Fibroblast of lung (primary cell): ENCODE measurements around the gene CRKL. TPM values are rescaled to one million over a fixed set of nuclear protein-coding genes. Genes with fewer than 3 reads are reported as not detected.

ENCODE experiments used
- DNase-seq, 2 donors: peaks; one replicate each; pipeline versions ENCODE4 v3.0.0 to v3.0.0-alpha.2; 2010; ENCODE audit warnings: low read depth in 2 of 2
- H2AFZ ChIP-seq: 2 replicates; pipeline ENCODE4 v1.5.1; 2012; ENCODE audit warnings: low read length, control low read depth, inconsistent platforms
- H3K27ac ChIP-seq: 2 replicates; pipeline ENCODE4 v1.5.1; 2011; ENCODE audit warnings: low read length, control low read depth; ENCODE audit not compliant: insufficient read depth
- H3K27me3 ChIP-seq: 2 replicates; pipeline ENCODE4 v1.5.1; 2011; ENCODE audit warnings: mild to moderate bottlenecking, low read length; ENCODE audit not compliant: control insufficient read depth, insufficient read depth
- H3K36me3 ChIP-seq: 2 replicates; pipeline ENCODE4 v1.5.1; 2011; ENCODE audit warnings: low read length; ENCODE audit not compliant: control insufficient read depth, insufficient read depth
- H3K4me1 ChIP-seq: 2 replicates; pipeline ENCODE4 v1.5.1; 2011; ENCODE audit warnings: low read length; ENCODE audit not compliant: control insufficient read depth, insufficient read depth; ENCODE audit errors: extremely low read depth
- H3K4me2 ChIP-seq: 2 replicates; pipeline ENCODE4 v1.5.1; 2011; ENCODE audit warnings: low read length, control low read depth; ENCODE audit not compliant: insufficient read depth; ENCODE audit errors: extremely low read depth
- H3K4me3 ChIP-seq, 4 experiments: fragments of 200-600 bp in 1 of 4; sonication (generic) in 1 of 4; replicated peaks in 1 of 4; 2 replicates each; pipeline ENCODE4 v1.5.1; 2011 to 2016; ENCODE audit warnings: low read length in 4 of 4, low read depth in 3 of 4, mild to moderate bottlenecking in 3 of 4, control low read depth in 2 of 4, inconsistent platforms in 1 of 4, mixed read lengths in 1 of 4; ENCODE audit not compliant: insufficient read depth in 1 of 4; ENCODE audit errors: control extremely low read depth in 1 of 4
- H3K79me2 ChIP-seq: 2 replicates; pipeline ENCODE4 v1.5.1; 2012; ENCODE audit warnings: mild to moderate bottlenecking, low read length, inconsistent platforms; ENCODE audit not compliant: control insufficient read depth, insufficient read depth
- H3K9ac ChIP-seq: 2 replicates; pipeline ENCODE4 v1.5.1; 2011; ENCODE audit warnings: mild to moderate bottlenecking, low read length, control low read depth; ENCODE audit not compliant: insufficient read depth
- H3K9me3 ChIP-seq: 2 replicates; pipeline ENCODE4 v1.5.1; 2012; ENCODE audit warnings: low read depth, low read length; ENCODE audit not compliant: control insufficient read depth, insufficient read depth
- H4K20me1 ChIP-seq: 2 replicates; pipeline ENCODE4 v1.5.1; 2011; ENCODE audit warnings: low read length; ENCODE audit not compliant: control insufficient read depth, insufficient read depth; ENCODE audit errors: extremely low read depth
- EZH2 ChIP-seq: IDR thresholded peaks from 2 replicates; pipeline ENCODE4 v1.5.1; 2012; ENCODE audit warnings: low read length, control low read depth, mild to moderate bottlenecking; ENCODE audit errors: missing control alignments
- polyA plus RNA-seq, 2 donors: library from polyadenylated mRNA; depleted of rRNA in 1 of 2; stranded (reverse) in 1 of 2; unstranded in 1 of 2; fragments of >200 nt; gene quantifications; 2 replicates each; pipeline ENCODE4 v1.2.1, GENCODE V29; 2011 to 2012; ENCODE audit warnings: missing spikeins in 1 of 2
- total RNA-seq: library from RNA; depleted of rRNA; stranded (reverse); fragments of >200 nt; gene quantifications from 2 replicates; pipeline ENCODE4 v1.2.1, GENCODE V29; 2014
- TF ChIP-seq, protein P1 (sequence below), 2 donors: IDR thresholded peaks in 1 of 2; conservative IDR thresholded peaks in 1 of 2; 1 replicate in 1 of 2; 2 replicates in 1 of 2; pipeline ENCODE4 v1.5.1; 2011 to 2012; ENCODE audit warnings: low read length in 2 of 2, control low read depth in 1 of 2, inconsistent platforms in 1 of 2, low read depth in 1 of 2, mild to moderate bottlenecking in 1 of 2

The CRKL gene
- total and polyA plus RNA-seq, 2 donors (not counting 1 experiment from before 2014, with no cell fraction given) = 23.8 to 45.1 TPM

DNA sequence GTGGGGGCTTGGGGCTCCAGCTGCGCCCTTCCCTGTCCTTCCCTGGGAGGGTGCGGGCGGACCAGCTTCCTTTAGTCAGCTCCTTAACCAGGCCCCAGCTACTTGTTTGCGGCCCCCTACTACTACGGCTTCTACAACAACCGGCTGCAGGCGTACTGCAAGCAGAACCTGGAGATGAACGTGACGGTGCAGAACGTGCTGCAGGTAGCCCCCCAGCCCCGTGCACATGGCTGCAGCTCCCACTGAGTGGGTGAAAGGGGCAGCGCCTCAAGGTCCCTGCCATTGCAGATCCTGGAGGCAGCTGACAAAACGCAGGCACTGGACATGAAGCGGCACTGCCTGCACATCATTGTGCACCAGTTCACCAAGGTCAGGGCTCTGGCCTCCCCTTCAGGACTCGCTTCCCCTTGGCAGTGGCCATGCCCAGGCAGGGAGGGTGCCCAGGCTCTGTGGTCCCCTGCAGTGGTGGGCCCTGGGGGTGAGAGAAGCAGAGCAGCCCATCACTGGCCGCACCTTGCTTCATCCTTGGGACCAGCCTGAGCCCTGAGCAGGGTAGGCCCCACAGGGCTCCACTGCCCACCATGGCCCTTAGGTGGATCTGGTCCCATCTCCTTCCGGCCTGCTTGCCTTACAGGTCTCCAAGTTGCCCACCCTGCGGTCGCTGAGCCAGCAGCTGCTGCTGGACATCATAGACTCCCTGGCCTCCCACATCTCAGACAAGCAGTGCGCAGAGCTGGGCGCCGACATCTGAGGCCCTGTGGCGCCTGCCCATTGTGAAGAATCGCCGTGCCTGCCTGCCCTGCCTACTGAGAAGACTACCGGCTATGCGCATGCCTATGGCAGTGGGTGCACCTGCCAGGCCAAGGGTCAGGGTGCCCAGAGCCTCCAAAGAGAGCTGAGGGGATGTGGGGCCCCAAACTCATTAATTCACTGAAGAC lies 79.7 kb downstream of the CRKL start:
- Histone ChIP-seq H2AFZ (no peak overlapping the region), H3K4me1 (peaks cover 9% of the 10 kb centered on the region), H3K36me3 (peaks cover 27% of the 10 kb centered on the region), H3K9ac (no peak overlapping the region), H3K27me3 (no peaks in the 10 kb centered on the region), H3K79me2 (peaks cover 17% of the 10 kb centered on the region), H4K20me1 (no peaks in the 10 kb centered on the region), H3K27ac (no peak overlapping the region), H3K4me2 (no peak overlapping the region), H3K4me3 (no peak overlapping the region), H3K9me3 (no peaks in the 10 kb centered on the region)
- DNase-seq = no peak
- TF ChIP-seq, protein P1, sequence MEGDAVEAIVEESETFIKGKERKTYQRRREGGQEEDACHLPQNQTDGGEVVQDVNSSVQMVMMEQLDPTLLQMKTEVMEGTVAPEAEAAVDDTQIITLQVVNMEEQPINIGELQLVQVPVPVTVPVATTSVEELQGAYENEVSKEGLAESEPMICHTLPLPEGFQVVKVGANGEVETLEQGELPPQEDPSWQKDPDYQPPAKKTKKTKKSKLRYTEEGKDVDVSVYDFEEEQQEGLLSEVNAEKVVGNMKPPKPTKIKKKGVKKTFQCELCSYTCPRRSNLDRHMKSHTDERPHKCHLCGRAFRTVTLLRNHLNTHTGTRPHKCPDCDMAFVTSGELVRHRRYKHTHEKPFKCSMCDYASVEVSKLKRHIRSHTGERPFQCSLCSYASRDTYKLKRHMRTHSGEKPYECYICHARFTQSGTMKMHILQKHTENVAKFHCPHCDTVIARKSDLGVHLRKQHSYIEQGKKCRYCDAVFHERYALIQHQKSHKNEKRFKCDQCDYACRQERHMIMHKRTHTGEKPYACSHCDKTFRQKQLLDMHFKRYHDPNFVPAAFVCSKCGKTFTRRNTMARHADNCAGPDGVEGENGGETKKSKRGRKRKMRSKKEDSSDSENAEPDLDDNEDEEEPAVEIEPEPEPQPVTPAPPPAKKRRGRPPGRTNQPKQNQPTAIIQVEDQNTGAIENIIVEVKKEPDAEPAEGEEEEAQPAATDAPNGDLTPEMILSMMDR (conservative IDR thresholded peaks at IDR 0.05 in 1 of 2, IDR thresholded peaks at IDR 0.05 in 1 of 2; ENCODE audit: low read depth in 1 of 2, low read length in 2 of 2) = no peak

DNA sequence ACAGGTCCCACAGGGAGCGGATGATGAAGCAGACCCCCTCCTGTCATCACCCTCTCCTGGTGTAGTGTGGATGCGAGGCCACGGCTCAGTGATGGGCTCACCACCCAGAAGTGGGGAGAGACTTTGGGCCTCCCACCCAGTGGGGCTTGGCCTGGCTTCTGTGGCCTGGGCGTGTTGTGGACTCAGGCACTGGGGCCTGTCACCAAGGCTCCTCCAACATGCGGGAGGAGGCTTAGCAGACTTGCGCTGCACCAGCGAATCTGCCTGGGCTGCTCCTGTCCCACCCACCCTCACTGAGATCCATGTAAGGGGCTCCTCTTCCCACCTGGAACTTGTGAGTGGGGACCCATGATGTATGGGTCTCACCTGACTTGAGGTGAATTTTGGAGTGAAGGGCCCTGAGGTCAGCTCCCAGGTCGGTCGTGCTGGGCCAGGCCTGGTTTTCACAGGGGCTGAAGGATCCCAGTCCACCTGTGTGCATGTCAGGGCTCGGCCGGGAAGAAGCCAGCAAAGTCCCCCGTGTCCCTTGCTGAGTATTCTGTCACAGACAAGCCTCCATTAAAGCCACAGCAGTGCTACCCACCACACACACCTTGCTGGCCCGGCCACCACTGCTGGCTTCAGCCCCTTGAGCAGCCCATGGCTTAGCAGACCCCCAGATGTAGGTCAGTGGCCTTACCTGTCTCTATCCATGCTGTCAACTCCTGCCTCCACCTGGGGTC lies 80.5 kb downstream of the CRKL start:
- no peak overlapping the region for H3K9ac ChIP-seq
- H3K36me3 ChIP-seq = peaks cover 20% of the 10 kb centered on the region
- no peak overlapping the region for H3K4me2 ChIP-seq
- no peak overlapping the region for H3K4me3 ChIP-seq
- peaks cover 9% of the 10 kb centered on the region for H3K4me1 ChIP-seq
- TF ChIP-seq EZH2 = no peak
- TF ChIP-seq, protein P1 (conservative IDR thresholded peaks at IDR 0.05 in 1 of 2, IDR thresholded peaks at IDR 0.05 in 1 of 2; ENCODE audit: low read depth in 1 of 2, low read length in 2 of 2) = no peak
- no peaks in the 10 kb centered on the region for H4K20me1 ChIP-seq
- no peaks in the 10 kb centered on the region for H3K9me3 ChIP-seq
- H3K27me3 ChIP-seq = no peaks in the 10 kb centered on the region
- H2AFZ ChIP-seq = no peak overlapping the region
- peaks cover 17% of the 10 kb centered on the region for H3K79me2 ChIP-seq
- DNase-seq = no peak
- no peak overlapping the region for H3K27ac ChIP-seq
